ENCODE results near the gene SPOCK3.

SPOCK3 gene

GRCh38 chr4:167239627-167240026, 5.3 kb upstream of the SPOCK3 start:
- H3K27me3 Mint-ChIP-seq (ENCODE audit: low read depth, poor library complexity): peaks cover 20% of the 10 kb centered on the region
- peaks cover 9% of the 10 kb centered on the region for H3K4me1 Mint-ChIP-seq
- no peak for DNase-seq
- no peaks in the 10 kb centered on the region for H3K9me3 Mint-ChIP-seq
- H3K27ac Mint-ChIP-seq: no peak overlapping the region
- no peak overlapping the region for H3K4me3 Mint-ChIP-seq
- no peak for TF ChIP-seq CTCF (IDR thresholded peaks at IDR 0.05)
- no peaks in the 10 kb centered on the region for H3K36me3 Mint-ChIP-seq (ENCODE audit: low read depth)

- no peaks in the 10 kb centered on the region for H3K9me3 Mint-ChIP-seq
- H3K4me1 Mint-ChIP-seq: peaks cover 14% of the 10 kb centered on the region
- no peak for DNase-seq
- no peak overlapping the region for H3K27ac Mint-ChIP-seq
- peaks cover 31% of the 10 kb centered on the region for H3K27me3 Mint-ChIP-seq (ENCODE audit: low read depth, poor library complexity)
- no peak for TF ChIP-seq CTCF (IDR thresholded peaks at IDR 0.05)
- no peaks in the 10 kb centered on the region for H3K36me3 Mint-ChIP-seq (ENCODE audit: low read depth)
- H3K4me3 Mint-ChIP-seq: no peak overlapping the region
Observed at GRCh38 chr4:167238226-167238625, 3.9 kb upstream of the SPOCK3 start.

DNA sequence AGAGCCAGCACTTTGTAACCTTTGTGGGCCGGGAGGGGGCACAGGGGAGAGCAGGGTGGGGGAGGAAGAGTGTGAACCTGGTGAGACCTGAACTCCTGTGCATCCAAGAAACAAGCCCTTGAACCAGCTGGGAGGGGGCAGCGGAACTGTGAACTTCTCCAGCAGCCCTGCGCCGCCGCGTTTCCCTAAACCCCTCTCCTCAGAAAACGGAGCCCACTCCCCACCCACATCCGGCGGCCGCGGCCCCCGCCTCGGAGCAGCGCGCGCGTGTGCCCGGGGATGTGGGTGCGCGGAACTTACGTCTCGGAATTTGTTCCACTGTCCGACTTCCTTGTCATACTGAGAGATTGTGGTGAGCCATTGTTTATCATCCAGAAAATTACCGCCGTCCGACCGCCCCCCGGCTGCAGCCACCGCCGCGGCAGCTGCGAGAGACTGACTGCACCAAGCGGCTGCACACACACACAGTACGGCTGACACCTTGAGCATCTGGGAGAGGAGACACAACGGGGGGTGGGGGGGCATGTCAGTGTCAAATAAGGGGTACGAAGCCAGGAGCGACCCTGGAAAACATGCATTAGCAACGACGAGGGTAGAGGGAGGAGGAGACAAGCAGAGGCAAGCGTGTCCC, 494 bp downstream of the SPOCK3 start:
- H3K27me3 Mint-ChIP-seq (ENCODE audit: low read depth, poor library complexity): peaks cover 39% of the 10 kb centered on the region

GRCh38 chr4:167232805-167233684, 1.2 kb downstream of the SPOCK3 start:
- H3K9me3 Mint-ChIP-seq: no peaks in the 10 kb centered on the region
- H3K27ac Mint-ChIP-seq: no peak overlapping the region
- DNase-seq: peak; percentile 10
- peak overlapping the region; percentile 99 for H3K4me3 Mint-ChIP-seq
- TF ChIP-seq CTCF (IDR thresholded peaks at IDR 0.05): no peak
- H3K36me3 Mint-ChIP-seq (ENCODE audit: low read depth): no peaks in the 10 kb centered on the region
- peaks cover 39% of the 10 kb centered on the region for H3K27me3 Mint-ChIP-seq (ENCODE audit: low read depth, poor library complexity)
- peaks cover 17% of the 10 kb centered on the region for H3K4me1 Mint-ChIP-seq

More for the DNA sequence above, 494 bp downstream of the SPOCK3 start:
- Mint-ChIP-seq H3K4me1 (peaks cover 17% of the 10 kb centered on the region), H3K9me3 (no peaks in the 10 kb centered on the region), H3K36me3 (ENCODE audit: low read depth) (no peaks in the 10 kb centered on the region), H3K27ac (no peak overlapping the region), H3K4me3 (peak overlapping the region; percentile 99)
- DNase-seq: peak; percentile 60
- TF ChIP-seq CTCF (IDR thresholded peaks at IDR 0.05): no peak

- Mint-ChIP-seq H3K36me3 (ENCODE audit: low read depth) (no peaks in the 10 kb centered on the region), H3K4me3 (no peak overlapping the region), H3K27ac (no peak overlapping the region), H3K4me1 (peaks cover 17% of the 10 kb centered on the region), H3K27me3 (ENCODE audit: low read depth, poor library complexity) (peaks cover 26% of the 10 kb centered on the region), H3K9me3 (no peaks in the 10 kb centered on the region)
- DNase-seq: no peak
- TF ChIP-seq CTCF (IDR thresholded peaks at IDR 0.05): no peak
Observed at GRCh38 chr4:167230744-167231143, 3.5 kb downstream of the SPOCK3 start.
